Measurements from ENCODE around the gene EGFL7. TPM values are rescaled to one million over a fixed set of nuclear protein-coding genes. Genes with fewer than 3 reads are reported as not detected.
A peak's percentile ranks its signal among the peaks of the same experiment; 100 is the strongest.
"Not testable (repeated sequence)": the region's sequence is repeated elsewhere in the genome, so short reads cannot be mapped to it uniquely, and the experiment has no call there.

EGFL7 gene
- total RNA-seq, 3 donors from 2014 or later: 2.3 to 4.3 (median 3.2) TPM

- ATAC-seq (peak in 1 of 2 donors; percentile 28), DNase-seq (peak; percentile 52)
- no peaks in the 10 kb centered on the region for H3K36me3 Mint-ChIP-seq (ENCODE audit: insufficient read depth)
- peaks cover 11% of the 10 kb centered on the region for H3K27me3 Mint-ChIP-seq (ENCODE audit: low read depth)
- H3K4me3 Mint-ChIP-seq: no peak overlapping the region
- H3K9me3 Mint-ChIP-seq: no peaks in the 10 kb centered on the region
- H3K4me1 Mint-ChIP-seq (ENCODE audit: low read depth): peaks cover 5% of the 10 kb centered on the region
Measured at GRCh38 chr9:136629879-136630661, 32.6 kb upstream of the EGFL7 start.

- peaks cover 6% of the 10 kb centered on the region for H3K27me3 Mint-ChIP-seq (ENCODE audit: low read depth)
- ATAC-seq: no peak
- H3K36me3 Mint-ChIP-seq (ENCODE audit: insufficient read depth): no peaks in the 10 kb centered on the region
- DNase-seq: no peak
- no peaks in the 10 kb centered on the region for H3K9me3 Mint-ChIP-seq
- no peak overlapping the region for H3K4me3 Mint-ChIP-seq
- H3K4me1 Mint-ChIP-seq (ENCODE audit: low read depth): peaks cover 5% of the 10 kb centered on the region
Measured at GRCh38 chr9:136630662-136630992, 32.1 kb upstream of the EGFL7 start.

- Mint-ChIP-seq H3K36me3 (ENCODE audit: insufficient read depth) (no peaks in the 10 kb centered on the region), H3K4me3 (no peak overlapping the region), H3K27me3 (ENCODE audit: low read depth) (peaks cover 4% of the 10 kb centered on the region), H3K4me1 (ENCODE audit: low read depth) (peaks cover 5% of the 10 kb centered on the region), H3K9me3 (no peaks in the 10 kb centered on the region)
- DNase-seq (peak; percentile 73), ATAC-seq (peak; percentile 79 to 86)
Measured at GRCh38 chr9:136631038-136632000, 31.4 kb upstream of the EGFL7 start.

- H3K9me3 Mint-ChIP-seq; H3K36me3 Mint-ChIP-seq (ENCODE audit: insufficient read depth); H3K27me3 Mint-ChIP-seq (ENCODE audit: low read depth); DNase-seq; ATAC-seq; H3K4me3 Mint-ChIP-seq; H3K4me1 Mint-ChIP-seq (ENCODE audit: low read depth): not testable (repeated sequence)
Measured at GRCh38 chr9:136632072-136632471, 30.6 kb upstream of the EGFL7 start.

DNA sequence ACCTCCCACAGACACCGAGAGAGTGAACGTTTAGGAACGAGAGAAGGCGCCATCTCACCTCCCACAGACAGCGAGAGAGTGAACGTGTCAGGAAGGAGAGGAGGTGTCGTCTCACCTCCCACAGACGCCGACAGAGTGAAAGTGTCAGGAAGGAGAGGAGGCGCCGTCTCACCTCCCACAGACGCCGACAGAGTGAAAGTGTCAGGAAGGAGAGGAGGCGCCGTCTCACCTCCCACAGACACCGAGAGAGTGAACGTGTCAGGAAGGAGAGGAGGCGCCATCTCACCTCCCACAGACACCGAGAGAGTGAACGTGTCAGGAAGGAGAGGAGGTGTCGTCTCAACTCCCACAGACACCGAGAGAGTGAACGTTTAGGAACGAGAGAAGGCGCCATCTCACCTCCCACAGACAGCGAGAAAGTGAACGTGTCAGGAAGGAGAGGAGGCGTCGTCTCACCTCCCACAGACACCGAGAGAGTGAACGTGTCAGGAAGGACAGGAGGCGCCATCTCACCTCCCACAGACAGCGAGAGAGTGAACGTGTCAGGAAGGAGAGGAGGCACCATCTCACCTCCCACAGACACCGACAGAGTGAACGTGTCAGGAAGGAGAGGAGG, 30.1 kb upstream of the EGFL7 start:
- H3K4me3 Mint-ChIP-seq; H3K9me3 Mint-ChIP-seq; H3K27me3 Mint-ChIP-seq (ENCODE audit: low read depth); H3K36me3 Mint-ChIP-seq (ENCODE audit: insufficient read depth); H3K4me1 Mint-ChIP-seq (ENCODE audit: low read depth); ATAC-seq: not testable (repeated sequence)
- DNase-seq: peak; percentile 27

DNA sequence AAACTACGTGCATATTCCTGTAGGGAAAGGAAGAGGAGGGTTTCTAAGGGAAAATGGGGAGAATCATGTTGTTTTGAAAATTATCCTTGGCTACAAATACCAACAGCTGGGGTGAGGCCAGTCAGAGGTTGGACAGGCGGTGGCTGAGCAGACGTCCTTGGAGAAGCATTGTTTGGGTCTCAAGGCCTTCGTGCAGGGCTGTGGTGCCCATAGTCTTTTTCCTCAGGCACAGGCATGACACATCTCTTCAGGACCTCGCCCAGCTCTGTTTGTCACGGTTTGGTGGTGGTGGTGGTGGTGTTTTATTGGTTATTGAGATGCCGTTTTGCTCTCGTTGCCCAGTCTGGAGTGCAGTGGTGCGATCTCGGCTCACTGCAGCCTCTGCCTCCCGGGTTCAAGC, 27.8 kb upstream of the EGFL7 start:
- Mint-ChIP-seq H3K27me3 (ENCODE audit: low read depth) (no peaks in the 10 kb centered on the region), H3K4me1 (ENCODE audit: low read depth) (peaks cover 2% of the 10 kb centered on the region), H3K9me3 (no peaks in the 10 kb centered on the region), H3K36me3 (ENCODE audit: insufficient read depth) (no peaks in the 10 kb centered on the region), H3K4me3 (no peak overlapping the region)
- DNase-seq (no peak), ATAC-seq (no peak)

GRCh38 chr9:136640171-136641111, 22.3 kb upstream of the EGFL7 start:
- no peaks in the 10 kb centered on the region for H3K36me3 Mint-ChIP-seq (ENCODE audit: insufficient read depth)
- H3K4me3 Mint-ChIP-seq: no peak overlapping the region
- H3K9me3 Mint-ChIP-seq: no peaks in the 10 kb centered on the region
- peaks cover 3% of the 10 kb centered on the region for H3K4me1 Mint-ChIP-seq (ENCODE audit: low read depth)
- H3K27me3 Mint-ChIP-seq (ENCODE audit: low read depth): peaks cover 22% of the 10 kb centered on the region
- DNase-seq (no peak), ATAC-seq (no peak)

GRCh38 chr9:136642439-136642921, 20.2 kb upstream of the EGFL7 start:
- Mint-ChIP-seq H3K4me1 (ENCODE audit: low read depth) (peaks cover 3% of the 10 kb centered on the region), H3K36me3 (ENCODE audit: insufficient read depth) (no peaks in the 10 kb centered on the region), H3K9me3 (no peaks in the 10 kb centered on the region), H3K27me3 (ENCODE audit: low read depth) (peaks cover 33% of the 10 kb centered on the region), H3K4me3 (no peak overlapping the region)
- no peak for ATAC-seq
- DNase-seq: no peak

DNA sequence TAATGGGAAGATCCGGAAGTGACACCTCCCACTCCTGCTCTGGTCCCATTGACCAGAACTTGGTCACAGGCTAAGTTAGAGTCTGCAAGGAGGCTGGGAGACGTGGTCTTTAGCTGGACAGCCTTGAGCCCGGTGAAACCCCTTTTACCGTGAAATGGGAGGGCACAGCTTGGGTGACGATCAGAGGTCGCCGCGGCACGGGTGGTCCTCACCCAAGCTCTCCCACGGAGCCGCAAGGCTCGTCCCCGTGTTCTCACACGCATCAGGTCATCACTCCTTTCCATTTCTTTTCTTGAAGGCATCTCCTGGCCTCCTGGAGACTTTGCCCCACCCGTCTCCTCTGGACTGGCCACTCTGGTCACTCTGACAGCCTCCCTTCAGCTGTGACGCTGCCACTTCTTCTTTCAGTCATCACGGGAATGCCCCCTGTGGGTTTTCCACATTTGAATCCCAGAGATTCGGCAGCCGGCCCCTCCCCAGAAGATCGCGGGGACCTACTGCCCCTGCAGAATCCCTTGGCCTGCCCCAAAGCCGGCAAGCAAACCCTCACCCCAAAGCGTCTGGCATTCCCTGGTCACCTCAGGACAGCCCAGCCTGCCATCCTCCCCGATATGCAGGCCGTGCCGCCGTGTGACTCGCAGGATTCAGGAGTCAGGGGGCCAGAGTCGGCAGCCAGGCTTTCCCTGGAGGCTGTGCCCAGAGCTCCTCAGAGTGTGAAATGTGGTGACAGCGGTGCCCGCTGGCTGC, 18.9 kb upstream of the EGFL7 start:
- ATAC-seq (no peak), DNase-seq (no peak)
- Mint-ChIP-seq H3K4me3 (no peak overlapping the region), H3K9me3 (no peaks in the 10 kb centered on the region), H3K36me3 (ENCODE audit: insufficient read depth) (no peaks in the 10 kb centered on the region), H3K27me3 (ENCODE audit: low read depth) (peaks cover 40% of the 10 kb centered on the region), H3K4me1 (ENCODE audit: low read depth) (peaks cover 3% of the 10 kb centered on the region)

GRCh38 chr9:136644343-136644592, 18.4 kb upstream of the EGFL7 start:
- Mint-ChIP-seq H3K9me3 (no peaks in the 10 kb centered on the region), H3K27me3 (ENCODE audit: low read depth) (peaks cover 43% of the 10 kb centered on the region), H3K36me3 (ENCODE audit: insufficient read depth) (no peaks in the 10 kb centered on the region), H3K4me1 (ENCODE audit: low read depth) (peaks cover 3% of the 10 kb centered on the region), H3K4me3 (no peak overlapping the region)
- no peak for DNase-seq
- ATAC-seq: peak in 1 of 2 donors; percentile 9

DNA sequence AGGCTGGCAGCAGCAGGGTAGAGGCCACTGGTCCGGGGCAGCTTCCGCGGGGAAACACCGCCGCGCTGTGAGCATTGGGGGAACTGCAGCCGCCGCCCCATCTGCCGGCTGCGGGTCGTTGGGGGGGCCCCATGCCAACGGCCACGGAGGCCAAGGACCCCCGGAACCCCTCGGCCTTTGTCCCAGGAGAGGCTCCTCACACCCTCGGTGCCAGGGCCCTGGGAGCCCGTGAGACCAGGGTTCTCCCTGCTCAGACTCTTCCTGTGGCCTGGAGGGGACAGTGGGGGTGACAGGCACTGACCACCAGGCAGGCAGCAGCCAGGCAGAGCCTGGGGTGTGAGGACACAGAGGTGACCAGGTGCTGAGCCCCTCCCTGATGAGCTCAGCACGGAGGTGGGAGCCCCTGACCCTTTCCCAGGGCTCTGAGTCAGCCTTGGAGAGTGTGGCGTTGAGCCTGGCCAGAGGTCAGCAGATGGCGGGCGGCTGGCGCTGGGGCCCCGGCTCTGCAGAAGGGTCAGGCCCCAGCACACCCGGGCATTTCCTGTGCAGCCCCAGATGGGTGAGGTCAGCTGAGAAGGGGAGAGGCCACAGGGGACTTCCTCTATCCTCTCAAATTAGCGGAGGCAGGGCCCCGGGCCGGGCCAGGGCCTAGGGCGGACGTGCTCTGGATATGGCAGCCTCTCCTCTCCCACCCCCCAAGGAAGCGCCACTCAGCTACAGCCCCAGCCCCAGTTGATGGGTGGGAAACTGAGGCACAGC, 17.9 kb upstream of the EGFL7 start:
- peak; percentile 99 for ATAC-seq
- DNase-seq: peak; percentile 65
- H3K27me3 Mint-ChIP-seq (ENCODE audit: low read depth): peaks cover 43% of the 10 kb centered on the region
- H3K9me3 Mint-ChIP-seq: no peaks in the 10 kb centered on the region
- no peaks in the 10 kb centered on the region for H3K36me3 Mint-ChIP-seq (ENCODE audit: insufficient read depth)
- H3K4me3 Mint-ChIP-seq: no peak overlapping the region
- H3K4me1 Mint-ChIP-seq (ENCODE audit: low read depth): peaks cover 3% of the 10 kb centered on the region

- Mint-ChIP-seq H3K27me3 (ENCODE audit: low read depth) (peaks cover 43% of the 10 kb centered on the region), H3K9me3 (no peaks in the 10 kb centered on the region), H3K36me3 (ENCODE audit: insufficient read depth) (no peaks in the 10 kb centered on the region), H3K4me1 (ENCODE audit: low read depth) (peaks cover 3% of the 10 kb centered on the region), H3K4me3 (no peak overlapping the region)
- DNase-seq: no peak
- ATAC-seq: no peak
Measured at GRCh38 chr9:136645352-136645902, 17.3 kb upstream of the EGFL7 start.

Measured in activated T-cell treated with anti-CD3 and anti-CD28 coated beads, Interleukin-2, amount 50 U/mL, for 4 hours (primary cell).